Measurements from ENCODE around the gene RPL27. TPM values are rescaled to one million over a fixed set of nuclear protein-coding genes. Genes with fewer than 3 reads are reported as not detected.

The RPL27 gene
- total and polyA plus RNA-seq, 2 of the 4 experiments (the other 2 are of a cell fraction): 1,595 to 2,806 TPM

- Histone ChIP-seq H2BK20ac (ENCODE audit: low read depth, low read length) (no peak overlapping the region), H4K20me1 (ENCODE audit: insufficient read depth, low read length) (no peaks in the 10 kb centered on the region), H4K91ac (ENCODE audit: insufficient read depth, low read depth, low read length) (no peak overlapping the region), H2BK5ac (ENCODE audit: low read depth, low read length, poor library complexity, severe bottlenecking) (no peak overlapping the region), H2AFZ (replicated peaks; ENCODE audit: low read length, poor library complexity) (peak overlapping the region; percentile 93), H3K18ac (ENCODE audit: low read depth, low read length) (no peak overlapping the region), H2BK120ac (ENCODE audit: low read depth, low read length) (no peak overlapping the region), H3K36me3 (ENCODE audit: control insufficient read depth, insufficient read depth, low read length) (peaks cover 2% of the 10 kb centered on the region; the same call in 1 of the 2 replicates), H3K9ac (ENCODE audit: low read depth, low read length) (no peak overlapping the region), H2AK9ac (replicated peaks; ENCODE audit: low read depth, low read length, poor library complexity) (peak overlapping the region; percentile 78), H3K4me1 (ENCODE audit: control insufficient read depth, insufficient read depth, low read length) (peaks cover 5% of the 10 kb centered on the region; the same call in 1 of the 2 replicates), H3K56ac (ENCODE audit: extremely low read depth, insufficient read depth, low read length) (no peak overlapping the region), H3K27me3 (ENCODE audit: control insufficient read depth, insufficient read depth, low read length) (peaks cover 4% of the 10 kb centered on the region; the same call in 1 of the 2 replicates), H2BK15ac (ENCODE audit: low read depth, low read length) (no peak overlapping the region), H4K8ac (ENCODE audit: low read depth in 2 of 2, low read length in 2 of 2) (peak overlapping the region in 1 of 2 experiments; percentile 37; a peak in 1 of 4 replicates), H3K79me1 (ENCODE audit: low read depth in 1 of 2, low read length in 2 of 2) (peaks cover under 1 to 16% of the 10 kb centered on the region in 2 experiments; a peak in 3 of 4 replicates), H3K9me1 (ENCODE audit: insufficient read depth, low read length) (peaks cover under 1% of the 10 kb centered on the region), H3K4me2 (ENCODE audit: low read depth, low read length) (peak overlapping the region; percentile 46; the same call in 1 of the 2 replicates), H3K9me3 (ENCODE audit: control insufficient read depth, insufficient read depth, low read length) (no peaks in the 10 kb centered on the region), H3K14ac (replicated peaks; ENCODE audit: low read depth, low read length) (no peak overlapping the region), H2AK5ac (ENCODE audit: low read depth, low read length) (no peak overlapping the region), H3K4me3 (ENCODE audit: insufficient read depth, low read depth, low read length) (peak overlapping the region; percentile 42), H3K27ac (ENCODE audit: insufficient read depth, low read length) (no peak overlapping the region), H4K5ac (ENCODE audit: low read depth, low read length) (no peak overlapping the region), H3K4ac (ENCODE audit: low read depth, low read length) (no peak overlapping the region), H3K23ac (ENCODE audit: low read depth, low read length) (peak overlapping the region; percentile 28; the same call in 1 of the 2 replicates)
- ATAC-seq (ENCODE audit: low read depth) (no peak), DNase-seq (no peak)
- no TSS peak for BruUV-seq (replicated peaks)
- intact Hi-C loops (cut with micrococcal nuclease) (no loop called here), dilution Hi-C loops (cut with HindIII; ENCODE audit: low sequenced_read_pairs, unreplicated experiment) (no loop called here), in situ Hi-C loops (cut with MboI; ENCODE audit: low sequenced_read_pairs) (loop anchor here (5.0 kb wide), 1 partner anchor 147 kb away; the partner anchor contains the start of gene NBR1)
- TF ChIP-seq SMC3 (IDR thresholded peaks at IDR 0.05; ENCODE audit: low read depth, low read length) (no peak), CTCF (conservative IDR thresholded peaks at IDR 0.05; ENCODE audit: low read depth, low read length) (no peak), ELK1 (IDR thresholded peaks at IDR 0.05; ENCODE audit: borderline replicate concordance, low read depth, low read length) (no peak), RAD21 (IDR thresholded peaks at IDR 0.05; ENCODE audit: low read length) (no peak), BHLHE40 (IDR thresholded peaks at IDR 0.05; ENCODE audit: low read depth, low read length) (no peak), FOS (IDR thresholded peaks at IDR 0.05; ENCODE audit: low read depth, low read length) (no peak), NFE2L2 (IDR thresholded peaks at IDR 0.05; ENCODE audit: low read depth, low read length) (no peak), MAFK (IDR thresholded peaks at IDR 0.05; ENCODE audit: low read depth, low read length) (no peak)
- POLR2A ChIA-PET (ENCODE audit: unreplicated experiment): no interaction called here
- CTCF ChIA-PET: interaction anchor here (1.6 kb wide), 1 partner anchor 151 kb away, joined by 7 read pairs; no protein-coding TSS in a partner anchor
- 7% methylated on average over 19 of the region's 27 CpGs; no CpG with 5 or more reads in 1 of the 2 experiments for WGBS, 2 experiments (ENCODE audit: extremely low coverage in 2 of 2, insufficient read length in 1 of 2)
These were observed 27.1 kb downstream of the RPL27 start for GRCh38 chr17:43025290-43025657.

Data from IMR-90 (cell line).